GM11168 (cell line): ENCODE measurements around the gene PEX7.
"Not testable (repeated sequence)": the region's sequence is repeated elsewhere in the genome, so short reads cannot be mapped to it uniquely, and the experiment has no call there.

Experiments
- in situ Hi-C: fragments of 300-500 bp; cut with MboI; formaldehyde crosslinking; loops from one replicate; pipeline ENCODE4 v1.12.0; 2022; ENCODE audit warnings: low sequenced_read_pairs; ENCODE audit not compliant: unreplicated experiment

Gene PEX7

GRCh38 chr6:136890194-136890839 is 67.9 kb downstream of the PEX7 start:
- in situ Hi-C loops: no loop called here

- in situ Hi-C loops: no loop called here
Measured at GRCh38 chr6:136890986-136891385, 68.6 kb downstream of the PEX7 start.

DNA sequence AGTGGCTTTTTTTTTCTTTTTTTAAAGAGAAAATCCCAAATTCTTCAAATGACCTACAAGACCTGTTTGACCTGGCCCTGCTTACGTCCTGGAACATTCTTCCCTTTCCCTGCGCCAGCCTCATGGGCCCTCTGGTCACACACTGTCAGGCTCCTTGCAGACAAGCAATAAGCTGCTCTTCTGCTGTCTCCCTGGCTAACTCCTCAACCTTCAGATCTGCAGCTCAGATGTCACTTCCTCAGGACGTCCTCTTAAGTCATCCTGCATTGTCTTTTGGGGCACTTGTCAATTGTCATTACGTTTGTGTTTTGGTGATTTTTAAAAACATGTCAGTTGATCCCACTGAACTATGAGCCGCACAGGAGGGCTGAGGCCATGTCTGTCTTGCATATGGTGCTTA is 70.8 kb downstream of the PEX7 start:
- in situ Hi-C loops: no loop called here

- in situ Hi-C loops: no loop called here
Measured at GRCh38 chr6:136895901-136896300, 73.5 kb downstream of the PEX7 start.

DNA sequence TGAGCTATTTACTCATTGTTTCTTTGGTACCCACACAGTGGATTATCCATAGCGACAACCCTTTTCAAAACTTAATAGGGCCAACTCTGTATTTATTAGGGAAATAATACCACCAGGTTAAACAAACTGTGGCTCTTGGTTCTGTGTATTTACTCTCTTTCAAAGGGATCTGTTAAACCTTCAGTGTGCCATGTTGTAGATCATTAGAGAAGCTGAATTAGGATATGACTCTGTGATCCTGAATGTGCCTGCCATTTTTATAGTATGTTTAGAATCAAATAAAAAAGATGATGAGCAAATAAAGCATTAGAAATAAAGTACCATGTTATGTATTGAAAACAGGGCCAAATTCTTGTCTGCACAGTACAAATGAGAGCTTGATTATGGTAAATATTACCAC is 74.7 kb downstream of the PEX7 start:
- in situ Hi-C loops: no loop called here

- in situ Hi-C loops: no loop called here
Measured at GRCh38 chr6:136901212-136901784, 78.9 kb downstream of the PEX7 start.

DNA sequence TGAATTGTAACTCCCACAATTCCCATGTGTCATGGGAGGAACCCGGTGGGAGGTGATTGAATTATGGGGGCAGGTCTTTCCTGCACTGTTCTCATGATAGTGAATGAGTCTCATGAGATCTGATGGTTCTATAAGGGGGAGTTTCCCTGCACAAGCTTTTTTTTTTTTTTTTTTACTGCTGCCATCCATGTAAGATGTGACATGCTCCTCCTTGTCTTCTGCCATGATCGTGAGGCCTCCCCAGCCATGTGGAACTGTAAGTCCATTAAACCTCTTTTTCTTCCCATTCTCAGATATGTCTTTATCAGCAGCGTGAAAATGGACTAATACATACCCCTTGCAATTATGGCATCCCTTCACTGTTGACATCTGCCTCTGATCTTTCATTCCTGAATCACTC is 82.1 kb downstream of the PEX7 start:
- in situ Hi-C loops: not testable (repeated sequence)

DNA sequence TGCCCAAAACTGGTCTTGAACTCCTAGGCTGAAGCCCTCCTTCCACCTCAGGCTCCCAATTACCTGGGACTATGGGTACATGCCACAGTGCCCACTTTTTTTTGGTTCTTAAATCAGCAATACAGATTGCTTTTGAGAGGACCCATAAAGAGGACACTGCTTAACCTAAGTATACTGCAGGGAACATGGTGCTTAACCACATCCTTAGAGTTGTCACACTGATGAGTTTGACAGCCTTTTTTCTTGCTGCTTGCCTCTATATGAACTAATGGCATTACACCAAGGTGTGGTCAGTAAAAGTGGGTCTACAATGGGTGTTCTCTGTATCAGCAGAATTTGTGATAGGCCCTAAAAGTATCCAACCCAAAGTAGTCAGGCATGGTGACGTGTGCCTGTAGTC is 92.6 kb downstream of the PEX7 start:
- in situ Hi-C loops: no loop called here

GRCh38 chr6:136918706-136919105 is 96.3 kb downstream of the PEX7 start:
- in situ Hi-C loops: no loop called here

GRCh38 chr6:136920216-136920615 is 97.8 kb downstream of the PEX7 start:
- in situ Hi-C loops: no loop called here

- in situ Hi-C loops: no loop called here
Measured at GRCh38 chr6:136920671-136921380, 98.4 kb downstream of the PEX7 start.

- in situ Hi-C loops: no loop called here
Measured at GRCh38 chr6:136921381-136921935, 99.1 kb downstream of the PEX7 start.

GRCh38 chr6:136921936-136922684 is 99.7 kb downstream of the PEX7 start, which contains the start of gene SLC35D3:
Gene SLC35D3, plus strand, starts transcription at chr6:136922301. Its CDS starts 128 bp downstream, at chr6:136922429.
- in situ Hi-C loops: no loop called here

DNA sequence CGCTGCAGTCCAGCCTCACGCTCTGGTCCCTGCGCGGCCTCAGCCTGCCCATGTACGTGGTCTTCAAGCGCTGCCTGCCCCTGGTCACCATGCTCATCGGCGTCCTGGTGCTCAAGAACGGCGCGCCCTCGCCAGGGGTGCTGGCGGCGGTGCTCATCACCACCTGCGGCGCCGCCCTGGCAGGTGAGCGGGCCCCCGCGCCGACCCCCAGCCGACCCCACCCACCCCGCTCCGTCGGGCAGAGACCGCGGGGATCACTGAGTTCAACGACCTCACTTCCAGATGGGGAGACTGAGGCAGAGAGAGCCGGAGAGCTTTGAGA is 100.3 kb downstream of the PEX7 start:
- in situ Hi-C loops: no loop called here

DNA sequence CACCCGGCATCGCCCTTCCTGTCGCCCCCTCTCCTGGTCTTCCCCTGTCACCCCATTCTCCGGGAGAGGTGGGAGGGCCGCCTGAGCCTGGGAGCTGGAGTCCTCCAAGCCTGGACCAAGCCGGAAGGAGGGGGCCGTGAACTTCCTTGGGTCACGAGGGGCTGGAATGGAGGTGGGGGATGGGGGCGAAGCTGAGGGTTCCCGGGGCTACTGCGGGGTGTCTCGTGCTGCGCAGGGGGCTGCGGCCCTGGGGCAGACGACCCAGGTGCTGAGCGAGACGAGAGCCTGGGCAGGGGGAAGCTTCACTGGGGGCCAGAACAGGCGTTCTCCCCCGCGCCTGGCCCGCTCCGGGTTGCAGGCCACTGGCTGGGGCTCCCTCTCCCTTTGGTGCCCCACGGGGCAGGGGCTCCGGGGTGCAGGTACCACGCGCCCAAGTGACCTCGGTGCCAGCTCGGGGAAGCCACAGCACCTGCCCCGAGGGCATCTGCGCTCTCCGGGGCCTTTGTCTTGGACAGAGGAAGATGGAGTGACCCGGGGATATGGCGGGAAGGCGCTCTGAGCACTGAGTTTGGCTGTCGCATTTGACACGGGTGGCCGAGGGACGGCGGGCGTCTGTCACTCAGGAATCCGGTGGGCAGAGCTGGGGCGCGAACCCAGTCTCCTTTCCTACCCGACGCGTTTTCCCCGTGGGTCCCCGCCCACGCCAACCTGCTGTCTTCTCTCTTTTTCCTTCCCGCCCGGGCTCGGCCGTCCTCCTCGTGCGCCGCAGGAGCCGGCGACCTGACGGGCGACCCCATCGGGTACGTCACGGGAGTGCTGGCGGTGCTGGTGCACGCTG is 100.9 kb downstream of the PEX7 start:
- in situ Hi-C loops: no loop called here

- in situ Hi-C loops: no loop called here
Measured at GRCh38 chr6:136923954-136924673, 101.7 kb downstream of the PEX7 start.

- in situ Hi-C loops: no loop called here
Measured at GRCh38 chr6:136926383-136926782, 104.0 kb downstream of the PEX7 start.

- in situ Hi-C loops: no loop called here
Measured at GRCh38 chr6:136927292-136927691, 104.9 kb downstream of the PEX7 start.

GRCh38 chr6:136930528-136930927 is 108.1 kb downstream of the PEX7 start:
- in situ Hi-C loops: no loop called here
